ENCODE measurements around the gene SH3YL1.

- TF ChIP-seq POLR2AphosphoS5 (IDR thresholded peaks at IDR 0.05; ENCODE audit: low read depth) (no peak), CTCF (conservative IDR thresholded peaks at IDR 0.05; ENCODE audit: low read depth in 2 of 2) (no peak), REST (IDR thresholded peaks at IDR 0.05; ENCODE audit: unreplicated experiment) (no peak), EZH2phosphoT487 (IDR thresholded peaks at IDR 0.05; ENCODE audit: unreplicated experiment) (no peak), NANOG (IDR thresholded peaks at IDR 0.05; ENCODE audit: borderline replicate concordance) (no peak)
These were observed 67.4 kb downstream of the SH3YL1 start for GRCh38 chr2:196406-196805.
